Umbilical cord (tissue), 2 donors: ENCODE data around the gene PRDX5. TPM values are rescaled to one million over a fixed set of nuclear protein-coding genes. Genes with fewer than 3 reads are reported as not detected.

Experiments
- DNase-seq: peaks from one replicate; pipeline ENCODE4 v3.0.0-alpha.2; 2015; ENCODE audit warnings: low spot score
- total RNA-seq: library from RNA; depleted of rRNA; stranded (reverse); fragments of >200 nt; gene quantifications from one replicate; pipeline ENCODE4 v1.2.3, GENCODE V29; 2014; ENCODE audit warnings: low replicate concordance; ENCODE audit not compliant: insufficient read depth

PRDX5 gene
- total RNA-seq, 1 donor from 2014 or later = 152 TPM

GRCh38 chr11:64362339-64362738 lies 44.4 kb downstream of the PRDX5 start:
- no peak for DNase-seq

DNA sequence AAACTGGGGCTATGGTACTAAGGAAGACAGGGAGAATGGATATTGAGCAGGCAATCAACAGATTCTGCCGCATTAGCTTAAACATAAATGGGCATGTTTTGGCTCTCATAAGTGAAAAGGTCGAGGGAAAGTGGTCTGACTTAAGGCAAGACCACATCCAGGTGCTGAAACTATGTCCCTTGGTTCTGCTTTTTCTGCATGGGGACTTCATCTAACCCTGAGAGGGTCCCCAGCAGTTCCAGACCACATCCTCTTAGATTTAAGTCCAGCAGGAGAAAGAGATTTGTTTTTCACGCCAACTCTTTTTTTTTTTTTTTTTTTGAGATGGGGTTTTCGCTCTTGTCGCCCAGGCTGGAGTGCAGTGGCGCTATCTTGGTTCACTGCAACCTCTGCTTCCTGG lies 46.5 kb downstream of the PRDX5 start:
- DNase-seq = no peak

GRCh38 chr11:64364911-64365310 lies 47.0 kb downstream of the PRDX5 start:
- no peak for DNase-seq

DNA sequence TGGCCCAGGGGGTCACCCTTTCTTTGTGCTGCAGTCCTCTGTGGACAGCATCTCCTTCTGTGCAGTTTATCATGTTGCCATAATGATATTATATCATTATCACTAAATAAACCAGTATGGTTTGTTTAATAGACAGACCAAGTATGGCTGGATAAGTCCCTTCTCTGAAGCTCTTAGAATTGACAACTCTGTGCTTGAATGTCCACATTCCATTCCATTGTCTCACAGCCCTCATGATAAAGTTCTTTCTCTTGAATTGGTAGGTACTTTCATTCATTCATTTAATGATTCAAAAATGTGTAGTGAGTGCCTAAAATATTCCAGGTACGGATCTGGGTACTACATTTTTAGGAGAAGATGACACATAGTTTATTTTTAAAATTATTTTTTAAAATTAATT lies 48.8 kb downstream of the PRDX5 start:
- DNase-seq = no peak

DNA sequence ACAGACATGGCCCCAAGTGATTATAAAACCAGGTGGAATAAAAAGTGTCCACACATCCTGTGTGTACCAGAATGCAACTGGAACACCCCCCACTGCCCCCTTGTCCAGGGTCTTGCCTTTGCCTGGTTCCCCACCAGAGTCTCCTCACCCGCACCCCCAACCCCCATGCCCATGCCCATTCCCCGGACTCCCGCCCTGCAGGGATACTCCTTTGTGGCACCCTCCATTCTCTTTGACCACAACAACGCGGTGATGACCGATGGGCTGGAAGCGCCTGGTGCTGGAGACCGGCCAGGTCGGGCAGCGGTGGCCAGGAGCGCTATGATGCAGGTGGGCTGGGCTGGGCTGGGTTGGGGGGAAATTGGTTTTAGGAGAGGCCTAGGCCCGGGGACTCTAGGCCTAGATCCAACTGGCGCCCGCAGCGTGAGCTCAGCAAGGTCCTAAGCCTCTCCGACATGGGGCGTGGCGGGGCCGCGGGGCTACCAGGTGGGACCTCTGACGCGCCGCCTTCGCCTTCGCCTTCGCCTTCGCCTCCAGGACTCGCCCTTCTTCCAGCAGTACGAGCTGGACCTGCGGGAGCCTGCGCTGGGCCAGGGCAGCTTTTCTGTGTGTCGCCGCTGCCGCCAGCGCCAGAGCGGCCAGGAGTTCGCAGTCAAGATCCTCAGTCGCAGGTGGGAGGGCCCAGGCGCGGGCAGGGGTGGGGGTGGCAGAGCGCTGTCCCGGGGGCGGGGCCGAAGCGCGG lies 50.2 kb downstream of the PRDX5 start:
- DNase-seq = no peak

- DNase-seq = no peak
Measured at GRCh38 chr11:64368673-64369074, 50.8 kb downstream of the PRDX5 start.

GRCh38 chr11:64369440-64370421 lies 51.8 kb downstream of the PRDX5 start:
- DNase-seq = no peak

- DNase-seq = no peak
Measured at GRCh38 chr11:64371201-64371600, 53.3 kb downstream of the PRDX5 start.

Other genes with a start within 250 kb of the PRDX5 start
- 8.9 TPM for gene MACROD1, start 152.0 kb upstream of the PRDX5 start, total RNA-seq
- 47.2 TPM for gene STIP1, start 131.9 kb upstream of the PRDX5 start, total RNA-seq
- 14.2 TPM for gene FERMT3, start 111.4 kb upstream of the PRDX5 start, total RNA-seq
- 23.6 TPM for gene TRPT1, start 91.9 kb upstream of the PRDX5 start, total RNA-seq
- 17.3 TPM for gene NUDT22, start 91.8 kb upstream of the PRDX5 start, total RNA-seq
- gene DNAJC4, start 87.6 kb upstream of the PRDX5 start, total RNA-seq = 13.5 TPM
- 46.9 TPM for gene VEGFB, start 83.5 kb upstream of the PRDX5 start, total RNA-seq
- 32.7 TPM for gene FKBP2, start 77.0 kb upstream of the PRDX5 start, total RNA-seq
- gene PPP1R14B, start 71.2 kb upstream of the PRDX5 start, total RNA-seq = 60.4 TPM
- 17.6 TPM for gene PLCB3, start 66.6 kb upstream of the PRDX5 start, total RNA-seq
- 52.5 TPM for gene BAD, start 33.5 kb upstream of the PRDX5 start, total RNA-seq
- gene GPR137, start 32.3 kb upstream of the PRDX5 start, total RNA-seq = 0.48 TPM
- 3.6 TPM for gene KCNK4, start 26.8 kb upstream of the PRDX5 start, total RNA-seq
- gene CATSPERZ, start 17.8 kb upstream of the PRDX5 start, total RNA-seq = not detected
- gene ESRRA, start 12.6 kb upstream of the PRDX5 start, total RNA-seq = 12.0 TPM
- gene TRMT112, start 562 bp upstream of the PRDX5 start, total RNA-seq = 226 TPM
- gene CCDC88B, start 22.1 kb downstream of the PRDX5 start, total RNA-seq = 3.6 TPM
- 16.4 TPM for gene RPS6KA4, start 41.0 kb downstream of the PRDX5 start, total RNA-seq
- gene SLC22A11, start 237.8 kb downstream of the PRDX5 start, total RNA-seq = 2.9 TPM